SIG-M5 treated with dmso at 0.1 percent for 504 hours (cell line): ENCODE results near the gene S100P.

Source experiments
- DNase-seq: peaks from one replicate; lab custom pipeline; 2025; ENCODE audit not compliant: unreplicated experiment; lab: John Stamatoyannopoulos, UW

S100P gene

GRCh38 chr4:6695660-6696610 lies 2.3 kb downstream of the S100P start:
- DNase-seq: peak; percentile 74

GRCh38 chr4:6696611-6697010 lies 2.9 kb downstream of the S100P start:
- no peak for DNase-seq

GRCh38 chr4:6697131-6697530 lies 3.5 kb downstream of the S100P start:
- no peak for DNase-seq

- no peak for DNase-seq
These were observed 5.7 kb downstream of the S100P start for GRCh38 chr4:6699388-6699787.

GRCh38 chr4:6699903-6700302 lies 6.2 kb downstream of the S100P start:
- no peak for DNase-seq

GRCh38 chr4:6701371-6701770 lies 7.7 kb downstream of the S100P start:
- DNase-seq: no peak

- no peak for DNase-seq
These were observed 9.1 kb downstream of the S100P start for GRCh38 chr4:6702761-6703160.

GRCh38 chr4:6703786-6704185 lies 10.1 kb downstream of the S100P start:
- no peak for DNase-seq

- no peak for DNase-seq
These were observed 12.0 kb downstream of the S100P start for GRCh38 chr4:6705646-6706045.

- DNase-seq: no peak
These were observed 12.5 kb downstream of the S100P start for GRCh38 chr4:6706173-6706572.

GRCh38 chr4:6709230-6710114 lies 15.8 kb downstream of the S100P start, which contains the start of gene MRFAP1L1:
MRFAP1L1 (minus strand) TSS chr4:6709865; CDS start chr4:6709629, 236 bp downstream.
- peak; percentile 93 for DNase-seq

GRCh38 chr4:6710282-6710681 lies 16.6 kb downstream of the S100P start:
- DNase-seq: no peak

- peak; percentile 27 for DNase-seq
These were observed 17.3 kb downstream of the S100P start for GRCh38 chr4:6710996-6711395.

GRCh38 chr4:6714954-6715353 lies 21.3 kb downstream of the S100P start:
- DNase-seq: peak; percentile 35

GRCh38 chr4:6715704-6716017 lies 22.0 kb downstream of the S100P start:
- no peak for DNase-seq

- DNase-seq: peak; percentile 84
These were observed 22.6 kb downstream of the S100P start, which contains the start of gene BLOC1S4 for GRCh38 chr4:6716018-6716911. BLOC1S4 (plus strand) TSS chr4:6716174; CDS start chr4:6716210, 36 bp downstream.

GRCh38 chr4:6716958-6717655 lies 23.4 kb downstream of the S100P start:
- no peak for DNase-seq

GRCh38 chr4:6718932-6719610 lies 25.4 kb downstream of the S100P start:
- no peak for DNase-seq

- DNase-seq: no peak
These were observed 26.0 kb downstream of the S100P start for GRCh38 chr4:6719611-6720179.
